Calu3 (cell line): ENCODE measurements around the gene LIN7C. TPM values are rescaled to one million over a fixed set of nuclear protein-coding genes. Genes with fewer than 3 reads are reported as not detected.

Source experiments
- Bru-seq: library from RNA; stranded (reverse); fragments of 400-500 nt; gene quantifications from one replicate; lab custom pipeline; 2021; lab: Mats Ljungman, UMichigan
- BruChase-seq, 2 experiments: library from RNA; stranded (reverse); fragments of 400-500 nt; gene quantifications; one replicate each; lab custom pipeline; 2021; lab: Mats Ljungman, UMichigan
- BruUV-seq: library from RNA; stranded (reverse); fragments of 400-500 nt; replicated peaks from 2 replicates; lab custom pipeline; 2021; lab: Mats Ljungman, UMichigan
- CTCF ChIA-PET: fragments of 300-600 bp; sonication (Branson Sonifier 250); formaldehyde crosslinking; loops from one replicate; lab custom pipeline; 2022; ENCODE audit warnings: antibody characterized with exemption; lab: Charles Lee
- DNase-seq: peaks from one replicate; pipeline ENCODE4 v3.0.0; 2022
- H3K27ac Mint-ChIP-seq: one replicate; pipeline ENCODE4 v1.8.0; 2022; ENCODE audit warnings: mixed read lengths; ENCODE audit not compliant: unreplicated experiment
- H3K27me3 Mint-ChIP-seq: one replicate; pipeline ENCODE4 v1.8.0; 2022; ENCODE audit warnings: mixed read lengths; ENCODE audit not compliant: unreplicated experiment
- H3K36me3 Mint-ChIP-seq: one replicate; pipeline ENCODE4 v1.8.0; 2022; ENCODE audit warnings: mild to moderate bottlenecking, moderate library complexity, mixed read lengths; ENCODE audit not compliant: insufficient read depth, unreplicated experiment
- H3K4me1 Mint-ChIP-seq: one replicate; pipeline ENCODE4 v1.8.0; 2022; ENCODE audit warnings: mild to moderate bottlenecking, low read depth, mixed read lengths; ENCODE audit not compliant: unreplicated experiment
- H3K4me3 Mint-ChIP-seq: one replicate; pipeline ENCODE4 v1.8.0; 2022; ENCODE audit warnings: mild to moderate bottlenecking, low read depth, moderate library complexity, mixed read lengths; ENCODE audit not compliant: unreplicated experiment
- H3K9me3 Mint-ChIP-seq: one replicate; pipeline ENCODE4 v1.8.0; 2022; ENCODE audit warnings: low read depth, mixed read lengths; ENCODE audit not compliant: unreplicated experiment
- intact Hi-C: fragments of 100-400 bp; cut with micrococcal nuclease; formaldehyde crosslinking; loops from one replicate; pipeline ENCODE4 v1.10.0; 2022; ENCODE audit not compliant: unreplicated experiment
- long read RNA-seq: library from polyadenylated mRNA; stranded (forward); transcript quantifications from one replicate; pipeline ENCODE4 v2.0.0, GENCODE V29; 2022
- total RNA-seq: library from RNA; stranded (reverse); gene quantifications from 2 replicates; pipeline ENCODE4 v1.2.3, GENCODE V29; 2022
- TF ChIP-seq, protein P1 (sequence below): fragments of 200-600 bp; IDR thresholded peaks from one replicate; pipeline ENCODE4 v1.8.0; 2022; ENCODE audit warnings: antibody characterized with exemption; ENCODE audit not compliant: unreplicated experiment

Gene LIN7C, protein sequence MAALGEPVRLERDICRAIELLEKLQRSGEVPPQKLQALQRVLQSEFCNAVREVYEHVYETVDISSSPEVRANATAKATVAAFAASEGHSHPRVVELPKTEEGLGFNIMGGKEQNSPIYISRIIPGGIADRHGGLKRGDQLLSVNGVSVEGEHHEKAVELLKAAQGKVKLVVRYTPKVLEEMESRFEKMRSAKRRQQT
- 43.7 and 46.4 TPM in 2 replicates for total RNA-seq
- percentile 93 among the genes with signal in this experiment for Bru-seq, nascent RNA
- percentile 99 among the genes with signal in this experiment for BruChase-seq, experiment 1, labeled RNA remaining after a 6-hour chase
- BruChase-seq, experiment 2, labeled RNA remaining after a 2-hour chase = percentile 98 among the genes with signal in this experiment
- long read RNA-seq, full-length matches to known transcripts = 132 of 145 reads
- long read RNA-seq, partial matches to known transcripts = 4 of 145 reads
- long read RNA-seq, other reads (novel, unspliced or antisense) = 9 of 145 reads

DNA sequence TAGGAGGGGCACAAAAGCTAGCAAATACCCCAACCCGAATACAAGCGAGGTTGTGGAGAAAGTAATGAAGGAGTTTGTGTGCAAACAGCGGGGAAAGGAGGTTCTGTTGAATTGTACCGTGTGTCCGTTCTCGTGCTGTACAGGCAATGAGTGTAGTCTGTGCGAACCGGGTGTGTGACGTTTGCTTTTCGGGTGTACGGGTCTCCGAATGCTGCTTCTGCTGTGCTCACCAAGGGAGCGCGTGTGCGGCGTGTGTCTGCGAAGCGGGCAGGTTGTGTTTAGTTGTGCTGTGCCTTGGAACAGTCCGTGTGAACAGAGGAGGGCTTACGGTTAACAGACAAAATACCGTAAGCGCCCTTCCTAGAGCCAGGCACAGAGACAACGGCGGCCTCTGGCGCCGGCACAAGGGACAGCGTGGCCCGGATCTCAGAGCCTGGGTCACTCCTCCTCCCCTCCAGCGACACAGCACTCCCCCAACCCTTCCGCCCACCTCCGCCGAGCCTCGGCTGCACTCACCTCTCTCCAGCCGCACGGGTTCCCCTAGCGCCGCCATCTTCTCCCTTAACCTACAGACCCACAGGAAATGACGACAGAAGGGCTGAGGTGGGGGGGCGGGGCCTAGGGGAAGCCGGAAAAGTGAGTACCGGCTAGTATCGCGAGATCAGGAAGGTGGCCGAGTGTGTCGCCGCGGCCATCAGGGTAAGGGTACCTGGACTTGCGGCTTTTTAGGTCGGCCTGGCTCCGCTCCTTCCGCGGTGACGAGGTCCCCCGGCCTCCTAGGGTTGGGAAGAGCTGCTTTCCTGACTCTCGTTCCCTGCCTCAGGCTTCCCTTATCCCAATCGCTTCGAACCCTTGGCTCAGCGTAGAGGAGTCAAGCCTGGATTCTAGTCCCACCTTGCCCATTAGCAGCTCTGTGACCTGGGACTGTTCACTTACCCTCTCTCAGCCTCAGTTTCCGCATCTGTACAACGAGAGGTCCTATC is at the start of gene LIN7C:
TSS of gene LIN7C (minus strand) at position 570 of the 983 bp plus-strand sequence. CDS start at position 553, 17 bp downstream.
- peak within 1 kb of the TSS; percentile 93 for H3K4me3 Mint-ChIP-seq
- intact Hi-C loops = no loop called here
- H3K36me3 Mint-ChIP-seq = peaks cover 27% of the 10 kb centered on the region
- CTCF ChIA-PET = no interaction called here
- H3K9me3 Mint-ChIP-seq = no peaks in the 10 kb centered on the region
- H3K27ac Mint-ChIP-seq = peak within 1 kb of the TSS; percentile 98
- TSS peak; percentile 57 for BruUV-seq
- DNase-seq = peak; percentile 86
- H3K4me1 Mint-ChIP-seq = peaks cover 25% of the 10 kb centered on the region
- TF ChIP-seq, protein P1, sequence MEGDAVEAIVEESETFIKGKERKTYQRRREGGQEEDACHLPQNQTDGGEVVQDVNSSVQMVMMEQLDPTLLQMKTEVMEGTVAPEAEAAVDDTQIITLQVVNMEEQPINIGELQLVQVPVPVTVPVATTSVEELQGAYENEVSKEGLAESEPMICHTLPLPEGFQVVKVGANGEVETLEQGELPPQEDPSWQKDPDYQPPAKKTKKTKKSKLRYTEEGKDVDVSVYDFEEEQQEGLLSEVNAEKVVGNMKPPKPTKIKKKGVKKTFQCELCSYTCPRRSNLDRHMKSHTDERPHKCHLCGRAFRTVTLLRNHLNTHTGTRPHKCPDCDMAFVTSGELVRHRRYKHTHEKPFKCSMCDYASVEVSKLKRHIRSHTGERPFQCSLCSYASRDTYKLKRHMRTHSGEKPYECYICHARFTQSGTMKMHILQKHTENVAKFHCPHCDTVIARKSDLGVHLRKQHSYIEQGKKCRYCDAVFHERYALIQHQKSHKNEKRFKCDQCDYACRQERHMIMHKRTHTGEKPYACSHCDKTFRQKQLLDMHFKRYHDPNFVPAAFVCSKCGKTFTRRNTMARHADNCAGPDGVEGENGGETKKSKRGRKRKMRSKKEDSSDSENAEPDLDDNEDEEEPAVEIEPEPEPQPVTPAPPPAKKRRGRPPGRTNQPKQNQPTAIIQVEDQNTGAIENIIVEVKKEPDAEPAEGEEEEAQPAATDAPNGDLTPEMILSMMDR = no peak
- H3K27me3 Mint-ChIP-seq = no peaks in the 10 kb centered on the region

DNA sequence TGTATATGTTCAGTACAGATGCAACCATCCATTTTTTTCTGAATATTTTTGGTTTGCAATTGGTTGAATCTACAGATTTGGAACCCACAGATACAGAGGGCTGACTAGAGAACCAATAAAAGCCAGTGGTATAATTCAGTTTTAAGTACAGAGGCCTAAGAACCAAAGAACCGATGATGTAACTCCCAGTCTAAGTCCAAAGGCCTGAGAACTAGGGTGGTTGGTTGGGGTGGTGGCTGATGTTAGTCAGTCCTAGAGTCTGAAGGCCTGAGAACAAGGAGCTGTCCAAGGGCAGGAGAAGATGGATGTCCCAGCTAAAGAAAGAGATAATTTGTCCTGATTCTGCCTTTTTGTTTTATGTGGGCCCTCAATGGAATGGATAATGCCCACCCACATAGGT is 48.7 kb upstream of the LIN7C start:
- CTCF ChIA-PET = no interaction called here
- Mint-ChIP-seq H3K27me3 (peaks cover 16% of the 10 kb centered on the region), H3K4me1 (no peaks in the 10 kb centered on the region), H3K27ac (no peak overlapping the region), H3K4me3 (no peak overlapping the region), H3K9me3 (no peaks in the 10 kb centered on the region), H3K36me3 (no peaks in the 10 kb centered on the region)
- intact Hi-C loops = no loop called here
- TF ChIP-seq, protein P1 = no peak
- DNase-seq = no peak
- BruUV-seq = no TSS peak

DNA sequence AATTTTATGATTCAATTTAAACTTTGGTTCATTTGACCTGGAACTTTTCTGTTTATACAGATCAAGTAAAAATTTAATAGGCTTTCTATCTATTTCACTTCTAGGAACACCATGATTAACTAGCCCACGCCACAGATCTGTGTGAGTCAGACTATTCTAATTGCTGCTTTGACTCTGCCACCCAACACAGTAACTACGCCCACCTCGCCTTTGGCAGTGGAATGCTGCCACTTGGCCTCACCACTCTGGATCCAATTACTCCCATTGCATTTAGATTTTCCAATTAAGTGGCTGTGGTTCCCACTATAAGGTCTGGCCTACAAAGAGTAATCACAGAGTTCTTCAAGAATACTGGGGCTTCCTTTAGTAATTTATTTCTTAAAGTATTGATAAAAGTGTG is 46.6 kb upstream of the LIN7C start:
- no peaks in the 10 kb centered on the region for H3K4me1 Mint-ChIP-seq
- no peaks in the 10 kb centered on the region for H3K27me3 Mint-ChIP-seq
- no peak overlapping the region for H3K27ac Mint-ChIP-seq
- H3K4me3 Mint-ChIP-seq = no peak overlapping the region
- TF ChIP-seq, protein P1 = no peak
- intact Hi-C loops = no loop called here
- H3K36me3 Mint-ChIP-seq = no peaks in the 10 kb centered on the region
- peaks cover 2% of the 10 kb centered on the region for H3K9me3 Mint-ChIP-seq
- CTCF ChIA-PET = no interaction called here
- no TSS peak for BruUV-seq
- DNase-seq = no peak

DNA sequence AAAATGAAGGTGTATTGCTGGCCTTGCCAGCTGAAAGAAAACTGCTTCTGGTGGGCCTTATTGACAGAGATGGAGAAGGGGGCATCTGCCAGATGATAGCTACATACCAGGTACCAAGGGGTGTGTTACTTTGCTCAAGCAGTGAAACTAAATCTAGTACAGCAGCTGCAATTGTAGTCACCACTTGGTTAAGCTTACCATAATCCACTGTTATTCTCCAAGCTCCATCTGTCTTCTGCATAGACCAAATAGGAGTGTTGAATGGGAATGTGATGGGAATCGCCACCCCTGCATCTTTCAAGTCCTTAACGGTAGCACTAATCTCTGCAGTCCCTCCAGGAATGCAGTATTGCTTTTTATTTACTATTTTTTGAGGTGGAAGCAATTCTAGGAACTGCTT is 45.8 kb upstream of the LIN7C start:
- Mint-ChIP-seq H3K36me3 (no peaks in the 10 kb centered on the region), H3K27ac (no peak overlapping the region), H3K27me3 (no peaks in the 10 kb centered on the region), H3K4me1 (no peaks in the 10 kb centered on the region), H3K4me3 (no peak overlapping the region), H3K9me3 (peaks cover 2% of the 10 kb centered on the region)
- no peak for DNase-seq
- intact Hi-C loops = no loop called here
- BruUV-seq = no TSS peak
- CTCF ChIA-PET = no interaction called here
- TF ChIP-seq, protein P1 = no peak
